ENCODE data around the gene PHTF1.

Gene PHTF1

GRCh38 chr1:113662101-113662500 is 97.2 kb downstream of the PHTF1 start:
- no peak for DNase-seq

- DNase-seq, result no peak
These were observed 99.2 kb downstream of the PHTF1 start for GRCh38 chr1:113660088-113660487.

GRCh38 chr1:113659556-113659955 is 99.7 kb downstream of the PHTF1 start:
- DNase-seq, result no peak

GRCh38 chr1:113659035-113659434 is 100.3 kb downstream of the PHTF1 start:
- no peak for DNase-seq

GRCh38 chr1:113657556-113658063 is 101.7 kb downstream of the PHTF1 start:
- DNase-seq, result no peak

GRCh38 chr1:113657126-113657525 is 102.2 kb downstream of the PHTF1 start:
- no peak for DNase-seq

GRCh38 chr1:113654883-113655282 is 104.4 kb downstream of the PHTF1 start:
- DNase-seq, result no peak

GRCh38 chr1:113653741-113654140 is 105.5 kb downstream of the PHTF1 start:
- DNase-seq, result no peak

- DNase-seq, result no peak
These were observed 106.5 kb downstream of the PHTF1 start for GRCh38 chr1:113652771-113653170.

GRCh38 chr1:113648478-113648877 is 110.8 kb downstream of the PHTF1 start:
- DNase-seq, result no peak

GRCh38 chr1:113647164-113647563 is 112.1 kb downstream of the PHTF1 start:
- DNase-seq, result no peak
